Endodermal cell (in vitro differentiated cells): Measurements from ENCODE around the gene BAHD1. TPM values are rescaled to one million over a fixed set of nuclear protein-coding genes. Genes with fewer than 3 reads are reported as not detected.
"Not testable (repeated sequence)": the region's sequence is repeated elsewhere in the genome, so short reads cannot be mapped to it uniquely, and the experiment has no call there.

Experiments
- DNase-seq: peaks from one replicate; pipeline ENCODE4 v3.0.0-alpha.2; 2017
- H3K27ac ChIP-seq: 2 replicates; pipeline ENCODE4 v1.5.1; 2013; ENCODE audit warnings: mild to moderate bottlenecking, low read depth, low read length, moderate library complexity
- H3K27me3 ChIP-seq: 2 replicates; pipeline ENCODE4 v1.6.1; 2013; ENCODE audit warnings: mild to moderate bottlenecking, low read length, moderate library complexity; ENCODE audit not compliant: insufficient read depth, control insufficient read depth, poor library complexity, severe bottlenecking
- H3K36me3 ChIP-seq: 2 replicates; pipeline ENCODE4 v1.7.0; 2013; ENCODE audit warnings: mild to moderate bottlenecking, low read length, moderate library complexity; ENCODE audit not compliant: control insufficient read depth, insufficient read depth
- H3K4me1 ChIP-seq: one replicate; pipeline ENCODE4 v1.7.0; 2013; ENCODE audit warnings: low read length; ENCODE audit not compliant: control insufficient read depth, insufficient read depth
- H3K4me3 ChIP-seq: 2 replicates; pipeline ENCODE4 v1.5.1; 2013; ENCODE audit warnings: mild to moderate bottlenecking, low read length, moderate library complexity
- H3K9ac ChIP-seq: 2 replicates; pipeline ENCODE4 v1.6.1; 2013; ENCODE audit warnings: mild to moderate bottlenecking, low read length, moderate library complexity; ENCODE audit not compliant: poor library complexity, severe bottlenecking; ENCODE audit errors: extremely low read depth
- H3K9me3 ChIP-seq: 2 replicates; pipeline ENCODE4 v1.6.1; 2013; ENCODE audit warnings: mild to moderate bottlenecking, low read length, moderate library complexity; ENCODE audit not compliant: control insufficient read depth
- H3K27ac Mint-ChIP-seq: 2 replicates; pipeline ENCODE4 v1.8.0; 2020; ENCODE audit warnings: mixed read lengths
- H3K27me3 Mint-ChIP-seq: 2 replicates; pipeline ENCODE4 v1.8.0; 2021; ENCODE audit warnings: mild to moderate bottlenecking, mixed read lengths; ENCODE audit not compliant: insufficient read depth
- H3K36me3 Mint-ChIP-seq: 2 replicates; pipeline ENCODE4 v1.8.0; 2020; ENCODE audit warnings: low read depth, mixed read lengths
- H3K4me1 Mint-ChIP-seq: 2 replicates; pipeline ENCODE4 v1.8.0; 2020; ENCODE audit warnings: mixed read lengths
- H3K4me3 Mint-ChIP-seq: 2 replicates; pipeline ENCODE4 v1.8.0; 2020; ENCODE audit warnings: mild to moderate bottlenecking, moderate library complexity, mixed read lengths
- H3K9me3 Mint-ChIP-seq: 2 replicates; pipeline ENCODE4 v1.8.0; 2020; ENCODE audit warnings: mild to moderate bottlenecking, mixed read lengths
- CTCF ChIP-seq: fragments of 200-600 bp; sonication (generic); conservative IDR thresholded peaks from 2 replicates; pipeline ENCODE4 v1.5.0; 2021; ENCODE audit warnings: antibody characterized with exemption, mild to moderate bottlenecking
- WGBS, 2 experiments: methylation state at CpG; one replicate each; pipeline versions ENCODE4 v1.1.5 to v1.1.7; 2013; ENCODE audit warnings: missing lambda C conversion rate in 2 of 2, mixed read lengths in 1 of 2; ENCODE audit not compliant: insufficient coverage in 1 of 2, insufficient read length in 1 of 2; 5-methylcytosine and 5-hydroxymethylcytosine counted together
- total RNA-seq, 2 donors: library from RNA; stranded (reverse); fragmentation: NEBNext Ultra II Directional in 1 of 2; extraction: Animal tissue kit (Norgen Biotek cat#: 25700) in 1 of 2; gene quantifications; 2 replicates in 1 of 2; 3 replicates in 1 of 2; pipeline ENCODE4 v1.2.1, GENCODE V29; 2021

The BAHD1 gene
- total RNA-seq, 2 donors from 2014 or later = 23.5 to 30.1 TPM

DNA sequence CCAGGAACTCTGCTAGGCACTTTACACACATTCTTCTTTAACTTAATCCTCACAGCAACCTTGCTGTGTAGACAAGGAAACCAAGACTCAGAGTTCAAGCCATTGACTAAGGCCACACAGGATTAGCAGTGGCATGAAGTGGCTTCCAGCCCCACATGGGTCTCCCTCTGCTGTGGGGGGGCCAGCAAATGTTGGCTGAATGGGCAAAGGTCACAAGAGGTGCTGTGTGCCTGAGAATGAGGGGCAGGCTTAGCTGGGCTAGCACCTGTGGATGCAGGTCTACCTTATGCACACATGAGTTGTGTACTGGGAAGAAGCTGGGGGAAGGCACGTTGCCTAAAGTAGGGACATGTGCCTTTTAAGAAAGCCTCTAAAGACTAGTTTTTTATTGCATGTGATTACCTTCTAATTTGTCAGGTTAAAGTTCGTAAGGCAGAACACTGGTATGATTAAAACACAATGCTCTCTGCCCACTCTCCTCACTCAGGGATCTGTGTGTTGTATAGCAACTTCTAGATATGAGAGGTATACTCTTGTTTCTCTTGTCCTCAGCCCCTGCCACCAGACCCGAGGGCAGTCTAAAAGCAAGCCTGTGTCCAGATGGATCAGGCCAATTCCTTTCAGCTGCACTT, 10.9 kb downstream of the BAHD1 start:
- WGBS, 2 experiments = 74 to 85% methylated on average over 3 of the region's 3 CpGs
- Mint-ChIP-seq H3K4me3 (peak overlapping the region; percentile 27), H3K4me1 (peaks cover 69% of the 10 kb centered on the region), H3K27ac (peak overlapping the region; percentile 85), H3K9me3 (no peaks in the 10 kb centered on the region), H3K36me3 (peaks cover 11% of the 10 kb centered on the region), H3K27me3 (no peaks in the 10 kb centered on the region)
- Histone ChIP-seq H3K9ac (peak overlapping the region; percentile 55), H3K4me3 (peak overlapping the region; percentile 57), H3K4me1 (peaks cover 42% of the 10 kb centered on the region), H3K27ac (peak overlapping the region; percentile 47), H3K9me3 (no peaks in the 10 kb centered on the region), H3K27me3 (no peaks in the 10 kb centered on the region), H3K36me3 (no peaks in the 10 kb centered on the region)
- no peak for TF ChIP-seq CTCF
- DNase-seq = peak; percentile 69

DNA sequence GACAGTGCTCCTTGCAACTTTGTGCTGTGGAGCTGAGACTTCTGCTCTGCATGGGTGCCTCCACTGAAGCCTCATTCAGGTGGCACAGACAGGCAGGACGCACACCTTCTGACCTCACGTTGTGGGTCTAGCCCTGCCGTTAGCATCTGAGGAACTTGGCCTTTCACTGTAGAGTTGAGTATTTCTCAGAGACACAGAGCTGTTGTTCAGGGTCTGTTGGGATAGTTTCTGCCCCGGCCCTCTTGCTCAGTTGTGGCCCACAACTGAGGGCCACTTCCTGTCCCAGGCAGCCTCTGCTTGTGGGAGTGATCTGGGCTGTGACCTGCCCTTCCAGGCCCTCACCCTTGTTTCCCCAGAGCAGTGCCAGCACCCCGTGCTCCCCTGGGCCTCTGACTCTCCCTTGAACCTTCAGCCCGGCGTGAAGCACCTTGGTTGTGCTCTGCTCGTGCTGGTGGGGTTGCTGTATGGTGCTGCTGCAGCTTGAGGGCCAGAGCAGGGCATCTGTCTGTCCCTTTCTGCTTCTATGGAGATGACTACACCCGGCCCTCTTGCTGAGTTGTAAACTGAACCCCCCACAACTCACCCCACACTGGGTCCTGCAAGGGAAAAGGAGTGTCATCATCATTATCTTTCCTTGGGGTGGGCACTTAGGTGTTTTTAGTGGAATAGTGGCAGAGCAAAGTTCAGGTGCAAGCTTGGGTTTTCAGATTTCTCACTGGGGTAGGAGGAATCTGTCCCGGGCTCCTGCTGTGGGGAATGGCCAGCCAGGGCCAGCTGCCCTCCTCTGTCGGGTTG, 11.7 kb downstream of the BAHD1 start:
- no peaks in the 10 kb centered on the region for H3K27me3 Mint-ChIP-seq
- Histone ChIP-seq H3K9me3 (no peaks in the 10 kb centered on the region), H3K4me3 (no peak overlapping the region), H3K9ac (peak overlapping the region; percentile 55), H3K27ac (peak overlapping the region; percentile 47), H3K36me3 (no peaks in the 10 kb centered on the region), H3K4me1 (peaks cover 42% of the 10 kb centered on the region), H3K27me3 (no peaks in the 10 kb centered on the region)
- no peaks in the 10 kb centered on the region for H3K9me3 Mint-ChIP-seq
- H3K4me3 Mint-ChIP-seq = no peak overlapping the region
- no peak for TF ChIP-seq CTCF
- peaks cover 11% of the 10 kb centered on the region for H3K36me3 Mint-ChIP-seq
- H3K4me1 Mint-ChIP-seq = peaks cover 72% of the 10 kb centered on the region
- 76 to 84% methylated on average over 4 to 11 of the region's 11 CpGs for WGBS, 2 experiments
- H3K27ac Mint-ChIP-seq = peak overlapping the region; percentile 85
- no peak for DNase-seq

DNA sequence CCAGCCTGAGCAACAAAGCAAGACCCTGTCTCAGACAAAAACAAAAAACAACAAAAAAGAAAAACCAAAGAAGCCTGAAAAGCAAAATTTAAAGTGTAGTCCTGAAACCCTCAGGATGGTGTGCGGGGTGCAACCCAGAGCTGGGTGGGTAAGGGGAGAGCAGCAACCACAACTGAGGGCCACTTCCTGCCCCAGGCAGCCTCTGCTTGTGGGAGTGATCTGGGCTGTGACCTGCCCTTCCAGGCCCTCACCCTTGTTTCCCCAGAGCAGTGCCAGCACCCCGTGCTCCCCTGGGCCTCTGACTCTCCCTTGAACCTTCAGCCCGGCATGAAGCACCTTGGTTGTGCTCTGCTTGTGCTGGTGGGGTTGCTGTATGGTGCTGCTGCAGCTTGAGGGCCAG, 13.2 kb downstream of the BAHD1 start:
- Mint-ChIP-seq H3K27ac (peak overlapping the region; percentile 81), H3K4me1 (peaks cover 72% of the 10 kb centered on the region)
- H3K36me3 ChIP-seq, H3K4me3 Mint-ChIP-seq, DNase-seq, H3K4me3 ChIP-seq, H3K9me3 Mint-ChIP-seq, H3K36me3 Mint-ChIP-seq, H3K27me3 ChIP-seq, H3K9me3 ChIP-seq, H3K27me3 Mint-ChIP-seq, H3K9ac ChIP-seq, H3K27ac ChIP-seq: not testable (repeated sequence)
- H3K4me1 ChIP-seq = peaks cover 42% of the 10 kb centered on the region
- 80 to 99% methylated on average over 1 to 3 of the region's 3 CpGs for WGBS, 2 experiments
